Panc1 (cell line): ENCODE data around the gene AP1G2. TPM values are rescaled to one million over a fixed set of nuclear protein-coding genes. Genes with fewer than 3 reads are reported as not detected.

Experiments used
- ATAC-seq: fragments of 200-7000 bp; cut with Tn5 transposase; 2 replicates; pipeline ENCODE4 v1.9.1; 2020; ENCODE audit warnings: mild to moderate bottlenecking, moderate library complexity
- BruUV-seq: library from RNA; stranded (reverse); fragments of 400-500 nt; replicated peaks from 2 replicates; lab custom pipeline; 2021; lab: Mats Ljungman, UMichigan
- CTCF ChIA-PET: fragments of 300-600 bp; sonication (Branson Sonifier 250); formaldehyde crosslinking; loops from one replicate; lab custom pipeline; 2022; ENCODE audit warnings: antibody characterized with exemption; lab: Charles Lee
- POLR2A ChIA-PET: fragments of 300-600 bp; sonication (Branson Sonifier 250); formaldehyde crosslinking; loops from one replicate; lab custom pipeline; 2022; ENCODE audit warnings: antibody characterized with exemption; lab: Charles Lee
- DNase-seq: peaks from one replicate; pipeline ENCODE4 v3.0.0-alpha.2; 2010; ENCODE audit warnings: low read depth, low spot score
- H3K27ac ChIP-seq: 2 replicates; pipeline ENCODE4 v1.5.1; 2011; ENCODE audit warnings: mild to moderate bottlenecking, low read length, inconsistent platforms
- H3K27me3 ChIP-seq: fragments of 200-500 bp; sonication (Bioruptor generic); 2 replicates; pipeline ENCODE4 v1.6.0; 2014; ENCODE audit warnings: low read length, inconsistent platforms; ENCODE audit not compliant: control insufficient read depth, insufficient read depth
- H3K36me3 ChIP-seq: fragments of 200-500 bp; sonication (Bioruptor generic); 2 replicates; pipeline ENCODE4 v1.5.1; 2014; ENCODE audit warnings: inconsistent platforms, mild to moderate bottlenecking, low read length, moderate library complexity; ENCODE audit not compliant: control insufficient read depth, insufficient read depth
- H3K4me1 ChIP-seq: 2 replicates; pipeline ENCODE4 v1.5.1; 2011; ENCODE audit warnings: inconsistent platforms, mild to moderate bottlenecking, low read length, moderate library complexity; ENCODE audit not compliant: control insufficient read depth, insufficient read depth
- H3K4me3 ChIP-seq, 2 experiments: 2 replicates each; pipeline ENCODE4 v1.5.1; 2011 to 2012; ENCODE audit warnings: low read depth in 2 of 2, low read length in 2 of 2, mild to moderate bottlenecking in 2 of 2, inconsistent platforms in 1 of 2, moderate library complexity in 1 of 2
- H3K9me3 ChIP-seq: fragments of 200-500 bp; sonication (Bioruptor generic); 2 replicates; pipeline ENCODE4 v1.5.1; 2014; ENCODE audit warnings: low read depth, mild to moderate bottlenecking, inconsistent platforms, low read length, moderate library complexity; ENCODE audit not compliant: control insufficient read depth, insufficient read depth
- CTCF ChIP-seq: fragments of 450-650 bp; IDR thresholded peaks from 2 replicates; pipeline ENCODE4 v1.5.1; 2017; ENCODE audit warnings: mild to moderate bottlenecking
- POLR2AphosphoS5 ChIP-seq: IDR thresholded peaks from 2 replicates; pipeline ENCODE4 v1.6.1; 2012; ENCODE audit warnings: mild to moderate bottlenecking, low read depth, low read length, moderate library complexity
- REST ChIP-seq, 2 experiments: IDR thresholded peaks; 2 replicates each; pipeline ENCODE4 v1.6.1; 2011 to 2012; ENCODE audit warnings: low read depth in 2 of 2, control low read depth in 1 of 2, low read length in 1 of 2, mild to moderate bottlenecking in 1 of 2, moderate library complexity in 1 of 2; ENCODE audit not compliant: insufficient read depth in 1 of 2
- SIN3A ChIP-seq: IDR thresholded peaks from 2 replicates; pipeline ENCODE4 v1.6.1; 2012; ENCODE audit warnings: low read depth, mild to moderate bottlenecking, low read length, moderate library complexity, borderline replicate concordance; ENCODE audit not compliant: insufficient read depth
- TCF7L2 ChIP-seq: IDR thresholded peaks from 2 replicates; pipeline ENCODE4 v1.6.1; 2011; ENCODE audit warnings: mild to moderate bottlenecking, low read depth, low read length, inconsistent platforms
- in situ Hi-C: cut with HindIII; loops from 2 replicates; pipeline ENCODE4 v1.10.0; 2016; ENCODE audit warnings: low sequenced_read_pairs, low pct_unique_long_range_greater_than_20kb
- intact Hi-C: fragments of 100-400 bp; cut with micrococcal nuclease; formaldehyde crosslinking; loops from one replicate; pipeline ENCODE4 v1.10.0; 2022; ENCODE audit not compliant: unreplicated experiment
- total RNA-seq: library from RNA; stranded (reverse); gene quantifications from one replicate; pipeline ENCODE4 v1.2.1, GENCODE V29; 2021; ENCODE audit not compliant: unreplicated experiment

Gene AP1G2
- total RNA-seq, 1 experiment from 2014 or later: 61.6 TPM

GRCh38 chr14:23531391-23531790, 36.2 kb downstream of the AP1G2 start:
- H3K27ac ChIP-seq: no peak overlapping the region
- CTCF ChIA-PET: no interaction called here
- no peak for TF ChIP-seq REST (IDR thresholded peaks at IDR 0.05; ENCODE audit: insufficient read depth in 1 of 2, low read depth in 2 of 2, low read length in 1 of 2)
- TF ChIP-seq SIN3A: no peak
- TF ChIP-seq CTCF: no peak
- no peak for TF ChIP-seq TCF7L2
- no peak for TF ChIP-seq POLR2AphosphoS5
- no peaks in the 10 kb centered on the region for H3K36me3 ChIP-seq
- in situ Hi-C loops (no loop called here), intact Hi-C loops (no loop called here)
- H3K4me3 ChIP-seq: no peak overlapping the region
- no peak for ATAC-seq
- H3K4me1 ChIP-seq: no peaks in the 10 kb centered on the region
- BruUV-seq: no TSS peak
- H3K27me3 ChIP-seq: no peaks in the 10 kb centered on the region
- DNase-seq: no peak
- no peaks in the 10 kb centered on the region for H3K9me3 ChIP-seq
- POLR2A ChIA-PET: no interaction called here

- no peak overlapping the region for H3K27ac ChIP-seq
- H3K36me3 ChIP-seq: no peaks in the 10 kb centered on the region
- DNase-seq: no peak
- ChIA-PET CTCF (no interaction called here), POLR2A (no interaction called here)
- TF ChIP-seq TCF7L2 (no peak), REST (IDR thresholded peaks at IDR 0.05; ENCODE audit: insufficient read depth in 1 of 2, low read depth in 2 of 2, low read length in 1 of 2) (no peak), POLR2AphosphoS5 (no peak), CTCF (no peak), SIN3A (no peak)
- intact Hi-C loops: no loop called here
- H3K27me3 ChIP-seq: no peaks in the 10 kb centered on the region
- H3K4me3 ChIP-seq: no peak overlapping the region
- no TSS peak for BruUV-seq
- H3K4me1 ChIP-seq: no peaks in the 10 kb centered on the region
- in situ Hi-C loops: no loop called here
- no peaks in the 10 kb centered on the region for H3K9me3 ChIP-seq
- no peak for ATAC-seq
Observed at GRCh38 chr14:23530375-23531055, 37.1 kb downstream of the AP1G2 start.
